Measurements from ENCODE around the gene CROCC2. TPM values are rescaled to one million over a fixed set of nuclear protein-coding genes. Genes with fewer than 3 reads are reported as not detected.

CROCC2 gene
- total and polyA plus RNA-seq, 2 of the 13 experiments (the other 11 are each of a cell fraction or from before 2014, with no cell fraction given): not detected

DNA sequence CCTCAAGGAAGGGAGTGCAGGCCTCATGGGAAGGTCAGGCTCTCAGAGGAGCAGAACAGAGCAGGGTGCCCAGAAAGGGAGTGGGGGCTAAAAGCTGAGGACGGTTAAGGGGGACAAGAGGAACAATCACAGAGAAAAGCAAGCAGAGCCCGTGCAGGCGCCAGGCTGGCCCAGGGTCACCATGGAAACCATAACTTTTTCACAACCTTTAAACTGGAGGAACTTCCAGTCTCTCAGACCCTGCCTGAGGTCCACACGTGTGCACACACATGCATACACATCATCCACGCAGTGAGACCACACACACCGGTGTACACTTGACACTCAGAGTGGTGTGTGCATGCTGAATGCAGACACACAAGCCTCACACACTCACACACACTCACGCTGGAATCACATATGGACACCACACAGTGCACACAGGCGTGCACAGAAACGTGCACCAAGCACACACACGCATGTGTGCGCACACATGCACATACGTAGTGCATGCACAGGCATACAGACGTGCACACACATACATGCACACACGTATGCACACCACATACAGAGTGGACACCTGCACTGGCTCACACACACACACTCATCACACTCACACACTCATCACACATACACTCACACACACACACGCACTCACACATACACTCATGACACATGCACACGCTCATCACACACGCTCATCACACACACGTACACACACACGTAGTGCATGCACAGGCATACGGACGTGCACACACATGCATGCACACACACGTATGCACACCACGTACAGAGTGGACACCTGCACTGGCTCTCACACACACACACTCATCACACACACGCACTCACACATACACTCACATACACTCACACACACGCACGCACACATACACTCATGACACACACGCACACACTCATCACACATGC, 55.1 kb downstream of the CROCC2 start (continued):
- TF ChIP-seq, protein P1, sequence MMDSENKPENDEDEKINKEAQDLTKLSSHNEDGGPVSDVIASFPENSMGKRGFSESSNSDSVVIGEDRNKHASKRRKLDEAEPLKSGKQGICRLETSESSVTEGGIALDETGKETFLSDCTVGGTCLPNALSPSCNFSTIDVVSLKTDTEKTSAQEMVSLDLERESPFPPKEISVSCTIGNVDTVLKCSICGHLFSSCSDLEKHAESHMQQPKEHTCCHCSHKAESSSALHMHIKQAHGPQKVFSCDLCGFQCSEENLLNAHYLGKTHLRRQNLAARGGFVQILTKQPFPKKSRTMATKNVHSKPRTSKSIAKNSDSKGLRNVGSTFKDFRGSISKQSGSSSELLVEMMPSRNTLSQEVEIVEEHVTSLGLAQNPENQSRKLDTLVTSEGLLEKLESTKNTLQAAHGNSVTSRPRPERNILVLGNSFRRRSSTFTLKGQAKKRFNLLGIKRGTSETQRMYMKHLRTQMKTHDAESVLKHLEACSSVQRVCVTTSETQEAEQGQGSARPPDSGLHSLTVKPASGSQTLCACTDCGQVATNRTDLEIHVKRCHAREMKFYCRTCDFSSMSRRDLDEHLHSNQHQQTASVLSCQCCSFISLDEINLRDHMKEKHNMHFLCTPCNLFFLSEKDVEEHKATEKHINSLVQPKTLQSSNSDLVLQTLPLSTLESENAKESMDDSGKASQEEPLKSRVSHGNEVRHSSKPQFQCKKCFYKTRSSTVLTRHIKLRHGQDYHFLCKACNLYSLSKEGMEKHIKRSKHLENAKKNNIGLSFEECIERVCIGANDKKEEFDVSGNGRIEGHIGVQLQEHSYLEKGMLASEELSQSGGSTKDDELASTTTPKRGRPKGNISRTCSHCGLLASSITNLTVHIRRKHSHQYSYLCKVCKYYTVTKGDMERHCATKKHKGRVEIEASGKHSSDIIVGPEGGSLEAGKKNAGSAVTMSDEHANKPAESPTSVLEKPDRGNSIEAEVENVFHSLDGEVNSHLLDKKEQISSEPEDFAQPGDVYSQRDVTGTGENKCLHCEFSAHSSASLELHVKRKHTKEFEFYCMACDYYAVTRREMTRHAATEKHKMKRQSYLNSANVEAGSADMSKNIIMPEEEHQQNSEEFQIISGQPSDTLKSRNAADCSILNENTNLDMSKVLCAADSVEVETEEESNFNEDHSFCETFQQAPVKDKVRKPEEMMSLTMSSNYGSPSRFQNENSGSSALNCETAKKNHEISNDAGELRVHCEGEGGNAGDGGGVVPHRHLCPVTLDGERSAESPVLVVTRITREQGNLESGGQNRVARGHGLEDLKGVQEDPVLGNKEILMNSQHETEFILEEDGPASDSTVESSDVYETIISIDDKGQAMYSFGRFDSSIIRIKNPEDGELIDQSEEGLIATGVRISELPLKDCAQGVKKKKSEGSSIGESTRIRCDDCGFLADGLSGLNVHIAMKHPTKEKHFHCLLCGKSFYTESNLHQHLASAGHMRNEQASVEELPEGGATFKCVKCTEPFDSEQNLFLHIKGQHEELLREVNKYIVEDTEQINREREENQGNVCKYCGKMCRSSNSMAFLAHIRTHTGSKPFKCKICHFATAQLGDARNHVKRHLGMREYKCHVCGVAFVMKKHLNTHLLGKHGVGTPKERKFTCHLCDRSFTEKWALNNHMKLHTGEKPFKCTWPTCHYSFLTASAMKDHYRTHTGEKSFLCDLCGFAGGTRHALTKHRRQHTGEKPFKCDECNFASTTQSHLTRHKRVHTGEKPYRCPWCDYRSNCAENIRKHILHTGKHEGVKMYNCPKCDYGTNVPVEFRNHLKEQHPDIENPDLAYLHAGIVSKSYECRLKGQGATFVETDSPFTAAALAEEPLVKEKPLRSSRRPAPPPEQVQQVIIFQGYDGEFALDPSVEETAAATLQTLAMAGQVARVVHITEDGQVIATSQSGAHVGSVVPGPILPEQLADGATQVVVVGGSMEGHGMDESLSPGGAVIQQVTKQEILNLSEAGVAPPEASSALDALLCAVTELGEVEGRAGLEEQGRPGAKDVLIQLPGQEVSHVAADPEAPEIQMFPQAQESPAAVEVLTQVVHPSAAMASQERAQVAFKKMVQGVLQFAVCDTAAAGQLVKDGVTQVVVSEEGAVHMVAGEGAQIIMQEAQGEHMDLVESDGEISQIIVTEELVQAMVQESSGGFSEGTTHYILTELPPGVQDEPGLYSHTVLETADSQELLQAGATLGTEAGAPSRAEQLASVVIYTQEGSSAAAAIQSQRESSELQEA (CRISPR knock-in tag; IDR thresholded peaks at IDR 0.05; ENCODE audit: not compliant biosample characterization): no peak
- TF ChIP-seq, protein P2, sequence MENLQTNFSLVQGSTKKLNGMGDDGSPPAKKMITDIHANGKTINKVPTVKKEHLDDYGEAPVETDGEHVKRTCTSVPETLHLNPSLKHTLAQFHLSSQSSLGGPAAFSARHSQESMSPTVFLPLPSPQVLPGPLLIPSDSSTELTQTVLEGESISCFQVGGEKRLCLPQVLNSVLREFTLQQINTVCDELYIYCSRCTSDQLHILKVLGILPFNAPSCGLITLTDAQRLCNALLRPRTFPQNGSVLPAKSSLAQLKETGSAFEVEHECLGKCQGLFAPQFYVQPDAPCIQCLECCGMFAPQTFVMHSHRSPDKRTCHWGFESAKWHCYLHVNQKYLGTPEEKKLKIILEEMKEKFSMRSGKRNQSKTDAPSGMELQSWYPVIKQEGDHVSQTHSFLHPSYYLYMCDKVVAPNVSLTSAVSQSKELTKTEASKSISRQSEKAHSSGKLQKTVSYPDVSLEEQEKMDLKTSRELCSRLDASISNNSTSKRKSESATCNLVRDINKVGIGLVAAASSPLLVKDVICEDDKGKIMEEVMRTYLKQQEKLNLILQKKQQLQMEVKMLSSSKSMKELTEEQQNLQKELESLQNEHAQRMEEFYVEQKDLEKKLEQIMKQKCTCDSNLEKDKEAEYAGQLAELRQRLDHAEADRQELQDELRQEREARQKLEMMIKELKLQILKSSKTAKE (CRISPR knock-in tag; IDR thresholded peaks at IDR 0.05; ENCODE audit: borderline replicate concordance): peak; percentile 72
- TF ChIP-seq FOXA1 (IDR thresholded peaks at IDR 0.05) (no peak), FOXA1 (CRISPR knock-in tag; IDR thresholded peaks at IDR 0.05) (0 out of 2 replicates have a peak, but pooled peaks have one; percentile 4), HOXA7 (CRISPR knock-in tag; IDR thresholded peaks at IDR 0.05) (peak; percentile 94), BRD4 (CRISPR knock-in tag; IDR thresholded peaks at IDR 0.05) (peak; percentile 59; the same call in 1 of the 2 replicates), NONO (IDR thresholded peaks at IDR 0.05) (no peak), NONO (CRISPR knock-in tag; conservative IDR thresholded peaks at IDR 0.05) (peak; percentile 70), HOXD1 (CRISPR knock-in tag; IDR thresholded peaks at IDR 0.05) (no peak), HNRNPL (IDR thresholded peaks at IDR 0.05; ENCODE audit: low read depth, low read length) (0 out of 2 replicates have a peak, but pooled peaks have one; percentile 31)

Data from HepG2 (cell line).